Smooth muscle cell of the brain vasculature (primary cell): Measurements from ENCODE around the gene PARP15.
"Not testable (repeated sequence)": the region's sequence is repeated elsewhere in the genome, so short reads cannot be mapped to it uniquely, and the experiment has no call there.

Experiments used
- DNase-seq: peaks from one replicate; pipeline ENCODE4 v3.0.0-alpha.2; 2012; ENCODE audit warnings: low read depth, low spot score

Gene PARP15

DNA sequence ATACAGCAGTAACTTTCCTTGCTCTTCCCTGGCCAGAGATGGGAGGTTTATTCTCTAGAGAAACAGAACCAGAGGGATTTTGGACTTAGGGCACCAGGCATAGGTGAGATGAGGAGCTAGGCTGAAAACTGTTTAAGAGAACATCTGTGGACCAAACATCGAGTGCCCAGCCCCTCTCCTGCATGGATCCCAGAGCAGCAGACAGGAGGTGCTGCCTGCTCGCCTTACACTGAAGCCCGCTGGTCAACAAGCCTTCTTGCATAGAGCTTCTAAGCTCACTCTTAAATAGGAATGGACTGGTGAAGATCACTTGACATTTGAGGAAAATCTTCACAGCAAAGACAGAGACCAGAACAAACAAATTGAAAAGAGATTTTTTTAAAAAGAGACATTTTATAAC is 41.2 kb downstream of the PARP15 start:
- no peak for DNase-seq

DNA sequence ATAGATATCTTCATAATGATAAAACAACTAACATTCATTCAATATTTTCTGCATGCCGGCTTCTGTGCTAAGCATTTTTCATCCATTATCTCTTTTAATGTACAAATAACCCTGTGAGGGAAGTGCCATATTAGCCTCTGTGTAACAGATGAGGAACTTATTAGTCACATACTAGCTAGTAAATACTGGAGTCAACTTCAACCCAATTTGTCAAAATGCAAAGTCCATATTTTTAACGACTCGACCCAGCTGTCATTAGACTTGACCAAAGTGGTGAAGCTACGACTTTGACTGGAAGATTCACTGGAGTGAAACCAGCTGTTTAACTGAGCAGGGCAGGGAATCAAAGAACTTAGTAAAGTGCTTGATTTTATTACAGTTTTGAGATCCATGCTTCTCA is 41.6 kb downstream of the PARP15 start:
- no peak for DNase-seq

DNA sequence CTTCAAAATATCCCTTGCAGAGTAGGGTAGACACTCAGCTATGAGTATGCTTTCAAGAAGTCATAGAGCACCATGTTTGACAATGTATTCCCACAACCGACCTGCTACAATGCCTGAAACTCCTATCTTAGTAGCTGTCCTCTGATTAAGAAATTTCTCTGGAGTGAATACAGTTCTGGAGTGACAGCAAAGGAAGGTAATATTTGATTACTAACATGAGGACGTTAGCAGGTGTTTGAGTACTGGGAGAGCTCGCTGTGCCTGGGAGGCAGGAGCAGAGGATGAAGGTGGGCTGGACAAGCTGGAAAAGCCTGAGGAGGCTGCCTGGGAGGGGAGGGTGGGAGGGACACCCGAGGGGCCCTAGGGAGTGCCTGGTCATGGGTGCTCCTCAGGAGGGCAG is 42.9 kb downstream of the PARP15 start:
- DNase-seq, result no peak

DNA sequence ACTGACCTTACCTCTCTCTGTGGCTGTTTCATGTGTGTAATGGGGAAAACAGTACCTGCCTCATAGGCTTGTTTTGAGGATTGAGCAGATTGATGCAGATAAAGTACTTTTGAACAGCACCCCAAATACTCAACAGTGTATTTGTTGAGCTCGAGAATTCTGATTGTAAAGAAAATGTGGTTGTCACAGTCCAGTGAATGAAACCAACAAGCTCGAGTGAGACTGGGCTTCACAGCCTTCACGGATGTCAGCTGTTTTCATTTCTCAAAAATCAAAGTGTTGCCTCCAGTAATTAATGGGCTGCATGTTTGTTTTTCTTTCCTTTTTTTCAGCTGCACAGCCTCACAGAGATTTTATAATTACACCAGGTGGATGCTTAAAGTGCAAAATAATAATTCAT is 43.7 kb downstream of the PARP15 start:
- no peak for DNase-seq

DNA sequence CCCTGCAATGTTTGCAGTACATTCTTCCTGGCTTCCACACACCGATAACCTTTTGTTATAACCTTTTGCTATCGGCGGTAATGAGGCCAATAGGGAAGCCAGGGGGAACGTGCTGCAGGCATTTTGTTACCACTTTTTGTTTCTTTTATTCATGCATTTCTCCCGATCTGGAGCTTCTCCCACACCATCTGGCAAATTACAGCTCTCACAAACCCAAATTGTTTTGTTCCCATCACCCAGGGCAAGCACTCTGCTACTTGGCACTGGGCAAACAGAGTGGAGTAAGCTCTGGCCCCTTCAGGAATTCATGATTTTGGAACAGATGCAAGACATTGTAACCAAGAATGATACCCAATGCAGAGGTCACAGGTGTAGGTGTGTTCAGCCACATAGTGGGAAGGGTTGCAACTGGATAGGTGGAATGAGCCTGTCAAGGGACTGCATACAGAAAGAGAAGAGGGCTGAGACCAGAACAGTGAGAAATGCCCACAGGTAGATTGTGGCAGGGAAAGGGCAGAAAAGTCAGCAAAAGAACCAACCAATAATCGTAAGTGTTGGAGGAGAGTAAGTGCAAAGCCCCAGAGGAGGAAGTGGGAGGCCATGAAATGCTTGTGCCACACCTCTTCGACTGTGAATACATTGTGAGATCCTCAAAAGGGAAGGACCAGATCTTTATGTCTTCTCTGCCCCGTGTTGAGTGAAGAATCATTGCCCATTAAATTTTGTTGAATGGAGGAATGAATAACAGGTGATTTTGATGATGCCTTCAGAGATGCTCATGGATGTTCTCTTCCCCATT is 45.8 kb downstream of the PARP15 start:
- DNase-seq, result no peak

DNA sequence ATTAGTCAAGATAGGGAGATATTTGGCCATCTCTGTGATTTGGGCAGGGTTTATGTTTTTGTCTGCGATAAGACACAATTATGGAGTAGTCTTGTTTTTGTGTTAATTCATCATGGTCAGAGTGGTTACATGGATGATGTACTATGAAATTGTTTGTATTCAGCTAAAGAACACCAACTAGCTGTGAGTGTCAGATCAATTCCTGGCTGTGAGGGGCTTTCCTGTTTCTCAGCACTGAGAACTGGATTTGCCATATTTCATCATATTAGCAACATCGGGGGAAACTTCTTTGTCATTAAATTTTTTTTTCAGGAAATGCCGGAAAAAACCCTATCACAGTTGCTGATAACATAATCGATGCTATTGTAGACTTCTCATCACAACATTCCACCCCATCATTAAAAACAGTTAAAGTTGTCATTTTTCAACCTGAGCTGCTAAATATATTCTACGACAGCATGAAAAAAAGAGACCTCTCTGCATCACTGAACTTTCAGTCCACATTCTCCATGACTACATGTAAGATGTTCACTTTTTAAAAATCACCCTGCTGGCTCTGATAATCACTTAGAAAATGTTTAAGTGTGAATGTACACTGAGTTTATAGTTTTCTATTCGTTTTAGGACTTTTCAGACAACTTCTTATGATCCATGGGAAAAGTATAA is 49.2 kb downstream of the PARP15 start:
- no peak for DNase-seq

DNA sequence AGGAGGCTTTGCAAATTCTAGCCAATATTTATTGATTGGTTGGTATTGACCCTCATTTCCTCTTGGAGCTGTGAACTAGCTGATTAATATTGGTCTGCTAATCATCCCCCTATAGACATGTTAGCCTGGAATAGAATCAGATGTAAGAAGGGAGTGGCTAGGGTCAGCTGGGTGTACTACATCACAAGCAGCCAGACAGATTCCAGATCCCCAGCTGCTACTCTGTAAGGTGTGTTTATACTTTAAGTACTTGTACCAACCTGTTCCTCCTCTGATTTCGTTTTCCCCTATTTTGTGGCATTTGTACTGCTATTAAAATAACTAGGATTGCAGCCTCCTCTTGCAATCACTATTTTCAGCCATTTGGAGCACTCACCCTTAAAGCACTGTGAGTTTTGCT is 49.9 kb downstream of the PARP15 start:
- DNase-seq, result no peak

DNA sequence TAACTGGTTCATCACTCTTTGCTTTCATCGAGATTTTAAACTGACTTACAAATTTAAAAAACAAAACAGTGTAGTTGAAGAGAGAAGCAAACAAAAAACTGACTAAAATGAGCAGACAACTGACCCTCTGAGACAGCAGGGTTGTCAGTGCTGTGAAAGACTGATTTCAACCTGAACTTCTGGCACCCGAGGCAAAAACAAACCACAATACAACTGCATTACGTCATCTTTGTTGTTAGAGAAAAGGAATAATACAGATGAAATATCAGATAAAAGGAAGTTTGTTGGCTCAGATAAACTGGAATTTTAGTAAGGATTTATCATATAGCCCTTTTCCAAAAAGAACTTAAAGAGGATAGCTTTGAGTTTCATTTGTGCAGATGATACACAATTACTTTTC is 51.1 kb downstream of the PARP15 start:
- DNase-seq, result no peak

DNA sequence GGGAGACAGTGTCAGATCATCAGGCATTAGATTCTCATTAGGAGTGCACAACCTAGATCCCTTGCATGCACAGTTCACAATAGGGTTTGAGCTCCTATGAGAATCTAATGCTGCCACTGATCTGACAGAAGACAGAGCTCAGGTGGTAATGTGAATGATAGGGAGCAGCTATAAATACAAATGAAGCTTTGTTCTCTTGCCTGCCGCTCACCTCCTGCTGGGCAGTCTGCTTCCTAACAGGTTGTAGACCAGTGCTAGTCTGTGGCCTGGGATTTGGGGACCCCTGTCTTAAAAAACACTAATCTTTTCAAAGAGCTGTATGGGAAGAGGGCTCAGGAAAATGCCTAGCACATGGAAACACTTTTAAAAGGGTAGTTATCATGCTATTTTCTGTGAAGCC is 52.3 kb downstream of the PARP15 start:
- DNase-seq, result no peak

DNA sequence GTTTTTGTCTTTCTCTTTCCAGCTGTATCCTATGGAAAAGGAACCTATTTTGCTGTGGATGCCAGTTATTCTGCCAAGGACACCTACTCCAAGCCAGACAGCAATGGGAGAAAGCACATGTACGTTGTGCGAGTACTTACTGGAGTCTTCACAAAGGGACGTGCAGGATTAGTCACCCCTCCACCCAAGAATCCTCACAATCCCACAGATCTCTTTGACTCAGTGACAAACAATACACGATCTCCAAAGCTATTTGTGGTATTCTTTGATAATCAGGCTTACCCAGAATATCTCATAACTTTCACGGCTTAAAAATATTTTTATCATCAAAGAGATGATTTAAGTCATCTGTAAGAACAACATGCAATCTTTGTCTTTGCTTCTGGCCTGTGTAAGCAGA is 58.3 kb downstream of the PARP15 start:
- no peak for DNase-seq

DNA sequence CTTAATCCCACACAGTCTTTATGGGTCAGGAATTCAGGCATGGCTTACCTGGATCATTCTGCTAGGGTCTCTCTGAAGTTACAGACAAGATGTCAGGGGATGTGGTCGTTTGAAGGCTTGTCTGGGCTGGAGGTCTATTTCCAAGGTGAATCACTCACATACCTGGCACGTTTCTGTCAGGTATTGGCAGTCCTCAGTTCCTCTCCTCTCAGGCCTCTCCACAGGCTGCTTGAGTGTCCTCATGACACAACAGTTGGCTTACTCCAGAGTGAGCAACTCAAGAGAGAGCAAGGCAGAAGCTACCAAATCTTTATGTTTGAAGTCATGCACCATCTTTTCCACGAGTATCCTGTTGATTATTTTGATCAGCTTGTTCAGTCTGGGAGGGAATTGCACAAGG is 59.2 kb downstream of the PARP15 start:
- DNase-seq, result no peak

DNA sequence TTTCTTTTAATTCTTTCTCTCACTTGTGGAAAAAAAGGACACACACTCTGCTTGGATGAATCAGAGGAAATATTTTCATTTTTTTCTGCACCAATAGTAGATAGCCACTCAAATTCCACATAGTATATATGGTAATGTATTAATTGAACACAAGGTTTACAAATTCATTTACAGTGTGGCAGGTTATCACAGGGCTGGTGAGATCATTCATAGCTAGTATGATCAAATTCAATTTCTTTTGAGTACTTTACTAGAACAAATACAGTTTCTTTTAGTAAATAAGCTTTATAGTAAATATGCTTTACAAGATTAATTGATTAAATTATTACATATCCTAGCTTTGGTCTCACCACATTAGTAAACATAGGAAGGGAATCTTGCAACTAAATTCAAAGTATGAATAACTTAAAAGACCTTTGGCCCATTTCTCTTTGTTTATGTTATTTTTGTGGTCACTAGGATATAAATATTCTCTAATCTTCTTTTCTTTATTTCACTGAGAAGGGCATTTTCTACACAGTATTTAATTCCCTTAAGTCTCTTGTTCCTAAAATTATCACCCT is 63.1 kb downstream of the PARP15 start:
- no peak for DNase-seq

DNA sequence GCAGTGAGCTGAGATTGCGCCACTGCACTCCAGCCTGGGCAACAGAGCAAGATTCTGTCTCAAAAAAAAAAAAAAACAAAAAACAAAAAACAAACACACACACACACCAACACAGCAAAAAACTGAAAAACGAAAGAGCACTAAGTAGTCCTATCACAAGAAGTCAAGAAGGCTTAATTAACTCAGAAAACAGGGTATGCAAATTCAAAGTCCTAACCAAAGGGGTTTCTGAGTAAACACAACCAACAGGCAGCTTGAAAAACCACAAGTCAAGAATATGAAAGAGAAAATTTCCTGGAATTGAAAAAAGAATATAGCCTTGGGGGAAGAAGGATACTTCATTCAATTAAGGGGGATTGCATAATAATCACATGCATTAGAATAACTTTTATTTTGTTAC is 65.5 kb downstream of the PARP15 start:
- no peak for DNase-seq

DNA sequence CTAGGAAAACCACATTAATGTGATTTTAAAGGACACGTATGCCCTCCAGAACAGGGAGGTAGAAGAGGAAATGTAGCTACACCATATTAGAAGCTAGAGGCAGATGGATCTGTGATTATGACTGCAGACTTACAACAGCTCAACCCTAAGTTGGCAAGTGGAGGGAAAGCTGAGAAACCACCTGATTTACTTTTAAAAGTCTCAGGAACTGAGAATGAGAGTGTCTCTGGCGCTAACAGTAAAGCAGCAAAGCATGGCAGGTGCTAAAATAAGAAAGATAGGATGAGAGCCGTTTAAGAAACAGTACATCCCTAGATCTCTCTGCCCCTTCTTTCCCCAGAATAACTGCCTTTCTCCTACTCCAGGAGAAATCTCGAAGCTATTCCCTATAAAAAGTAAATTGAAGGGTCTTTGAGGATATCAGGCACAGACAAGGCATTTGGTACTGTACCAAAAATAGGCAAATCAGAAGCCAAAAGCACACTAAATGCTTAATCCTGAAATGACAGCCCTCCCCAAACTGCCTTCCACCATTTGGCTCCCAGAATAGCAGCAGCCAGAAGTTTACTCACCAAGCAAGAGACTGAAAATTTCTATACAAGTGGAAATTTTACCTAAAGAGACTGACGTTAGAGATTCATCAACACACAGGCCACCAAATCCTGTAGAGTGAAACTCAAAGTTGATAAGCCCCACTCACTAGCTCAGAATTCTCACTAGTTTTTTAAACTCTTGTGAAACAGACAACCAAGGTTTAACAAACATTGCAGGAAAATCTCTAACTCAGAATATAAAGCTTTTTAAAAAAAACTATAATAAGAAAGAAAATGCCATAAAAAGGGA is 68.9 kb downstream of the PARP15 start:
- DNase-seq, result no peak

DNA sequence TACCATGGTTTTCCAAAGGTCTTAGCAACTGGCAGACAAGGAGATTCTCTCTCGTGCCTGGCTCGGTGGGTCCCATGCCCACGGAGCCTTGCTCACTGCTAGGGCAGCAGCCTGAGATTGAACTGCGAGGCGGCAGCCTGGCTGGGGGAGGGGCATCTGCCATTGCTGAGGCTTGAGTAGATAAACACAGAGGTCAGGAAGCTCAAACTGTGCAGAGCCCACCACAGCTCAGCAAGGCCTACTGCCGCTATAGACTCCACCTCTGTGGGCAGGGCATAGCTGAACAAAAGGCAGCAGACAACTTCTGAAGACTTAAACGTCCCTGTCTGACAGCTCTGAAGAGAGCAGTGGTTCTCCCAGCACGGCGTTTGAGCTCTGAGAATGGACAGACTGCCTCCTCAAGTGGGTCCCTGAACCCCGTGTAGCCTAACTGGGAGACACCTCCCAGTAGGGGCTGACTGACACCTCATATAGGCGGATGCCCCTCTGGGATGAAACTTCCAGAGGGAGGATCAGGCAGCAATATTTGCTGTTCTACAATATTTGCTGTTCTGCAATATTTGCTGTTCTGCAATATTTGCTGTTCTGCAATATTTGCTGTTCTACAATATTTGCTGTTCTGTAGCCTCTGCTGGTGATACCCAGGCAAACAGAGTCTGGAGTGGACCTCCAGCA is 73.9 kb downstream of the PARP15 start:
- DNase-seq, result not testable (repeated sequence)

DNA sequence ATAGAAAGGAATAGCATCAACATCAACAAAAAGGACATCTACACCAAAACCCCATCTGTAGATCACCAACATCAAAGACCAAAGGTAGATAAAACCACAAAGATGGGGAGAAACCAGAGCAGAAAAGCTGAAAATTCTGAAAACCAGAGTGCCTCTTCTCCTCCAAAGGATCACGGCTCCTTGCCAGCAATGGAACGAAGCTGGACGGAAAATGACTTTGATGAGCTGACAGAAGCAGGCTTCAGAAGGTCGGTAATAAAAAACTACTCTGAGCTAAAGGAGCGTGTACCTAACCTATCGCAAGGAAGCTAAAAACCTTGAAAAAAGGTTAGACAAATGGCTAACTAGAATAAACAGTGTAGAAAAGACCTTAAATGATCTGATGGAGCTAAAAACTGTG is 74.5 kb downstream of the PARP15 start:
- not testable (repeated sequence) for DNase-seq

DNA sequence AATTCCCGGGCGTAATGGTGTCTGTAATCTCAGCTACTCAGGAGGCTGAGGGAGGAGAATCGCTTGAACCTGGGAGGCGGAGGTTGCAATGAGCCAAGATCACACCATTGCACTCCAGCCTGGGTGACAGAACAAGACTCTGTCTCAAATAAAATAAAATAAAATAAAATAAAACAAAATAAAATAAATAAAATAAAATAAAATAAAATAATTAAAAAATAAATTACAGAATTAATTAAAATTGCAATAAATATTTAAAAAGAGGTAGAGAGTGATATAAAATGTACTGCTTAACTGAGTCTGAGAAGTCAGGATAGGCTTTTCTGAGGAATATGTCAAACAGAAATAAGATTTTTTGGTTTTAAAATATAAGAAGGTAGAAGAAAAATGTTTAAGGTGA is 80.9 kb downstream of the PARP15 start:
- DNase-seq, result not testable (repeated sequence)

DNA sequence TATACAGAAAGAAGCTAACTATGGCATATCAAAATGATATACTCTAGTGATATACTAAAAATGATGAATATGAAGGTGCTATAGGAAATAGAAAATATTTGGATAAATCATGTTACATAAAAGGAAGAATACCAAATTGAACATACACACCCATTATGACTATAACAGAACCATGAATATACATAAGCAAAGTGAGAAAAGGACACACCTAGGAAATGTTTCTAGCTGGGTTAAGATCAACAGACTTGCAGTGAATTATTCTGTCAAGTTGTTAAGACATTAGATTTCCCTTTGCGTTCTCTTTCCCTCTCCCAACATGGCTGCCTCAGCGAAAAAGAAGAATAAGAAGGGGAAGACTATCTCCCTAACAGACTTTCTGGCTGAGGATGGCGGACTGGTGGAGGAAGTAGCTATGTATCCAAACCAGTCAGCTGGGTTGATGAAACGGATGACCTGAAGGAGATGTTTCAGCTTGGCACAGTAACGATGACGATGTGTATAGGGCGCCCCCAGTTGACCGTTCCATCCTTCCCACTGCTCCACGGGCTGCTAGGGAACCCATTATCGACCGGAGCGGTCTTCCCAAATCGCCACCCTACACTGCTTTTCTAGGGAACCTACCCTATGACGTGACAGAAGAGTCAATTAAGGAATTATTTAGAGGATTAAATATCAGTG is 83.0 kb downstream of the PARP15 start:
- DNase-seq, result no peak

DNA sequence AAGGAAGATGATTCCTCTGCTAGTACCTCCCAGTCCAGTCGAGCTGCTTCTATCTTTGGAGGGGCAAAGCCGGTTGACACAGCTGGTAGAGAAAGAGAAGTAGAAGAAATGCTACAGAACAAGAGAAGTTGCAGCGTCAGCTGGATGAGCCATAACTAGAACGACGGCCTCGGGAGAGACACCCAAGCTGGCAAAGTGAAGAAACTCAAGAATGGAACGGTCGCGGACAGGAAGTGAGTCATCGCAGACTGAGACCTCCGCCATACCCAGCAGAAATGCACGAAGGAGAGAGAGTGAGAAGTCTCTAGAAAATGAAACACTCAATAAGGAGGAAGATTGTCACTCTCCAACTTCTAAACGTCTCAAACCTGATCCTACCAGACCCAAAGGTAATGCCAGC is 84.2 kb downstream of the PARP15 start:
- no peak for DNase-seq

DNA sequence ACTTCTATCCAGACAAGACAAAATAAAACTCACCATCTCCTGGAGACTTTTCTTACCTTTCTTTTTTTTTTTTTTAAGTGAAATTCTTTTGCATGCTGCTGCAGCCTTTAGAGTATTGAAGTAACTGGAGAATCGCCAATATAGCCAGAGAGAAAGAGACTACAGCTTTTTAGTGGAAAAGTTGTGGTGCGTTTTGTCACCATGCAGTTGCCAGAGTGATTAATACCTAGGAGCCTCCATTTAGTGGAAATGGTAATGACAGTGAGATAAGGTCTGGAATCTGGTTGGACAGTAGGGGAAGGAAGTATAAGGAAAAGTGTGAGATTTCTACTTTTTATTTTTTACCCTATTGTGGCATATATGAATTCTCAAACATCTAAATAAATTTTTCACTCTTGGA is 85.1 kb downstream of the PARP15 start:
- no peak for DNase-seq

DNA sequence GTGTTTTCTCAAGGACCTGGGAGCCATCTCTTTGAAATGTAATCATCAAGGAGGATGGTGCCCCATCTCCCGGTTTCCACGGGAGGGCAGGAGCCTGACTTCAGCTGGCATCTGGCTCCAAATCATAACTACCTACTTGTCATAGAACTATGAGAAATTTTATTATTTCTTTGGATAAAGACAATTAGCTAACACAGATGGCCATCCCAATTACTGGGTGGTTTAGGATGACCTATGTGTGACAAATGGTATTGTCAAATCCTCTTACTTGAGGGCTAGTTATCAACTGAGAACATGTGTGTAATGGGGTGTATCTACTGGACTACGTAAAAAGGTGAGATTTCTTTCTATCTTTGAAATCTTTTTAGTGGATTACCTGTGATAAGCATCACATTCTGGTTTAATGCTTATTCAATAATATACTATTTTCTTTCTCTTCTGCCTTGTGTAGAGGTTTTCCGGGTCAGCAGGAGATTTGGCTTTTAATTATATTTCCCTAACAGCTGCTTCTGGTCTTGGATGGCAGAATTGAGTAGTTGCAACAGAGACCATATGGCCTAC is 87.9 kb downstream of the PARP15 start:
- no peak for DNase-seq
